OCI-LY7 (cell line): ENCODE measurements around the gene KRT81.

Experiments
- CTCF ChIP-seq: fragments of 200-600 bp; sonication (generic); conservative IDR thresholded peaks from 2 replicates; pipeline ENCODE4 v1.5.1; 2014; ENCODE audit warnings: mild to moderate bottlenecking, antibody characterized with exemption, low read length, moderate library complexity, mixed read lengths
- EZH2phosphoT487 ChIP-seq: fragments of 200-600 bp; sonication (generic); IDR thresholded peaks from 2 replicates; pipeline ENCODE4 v1.6.1; 2018; ENCODE audit warnings: low read depth, borderline replicate concordance, mild to moderate bottlenecking, mixed run types, antibody characterized with exemption, low read length, moderate library complexity, mixed read lengths

GRCh38 chr12:52319097-52319496 lies 27.8 kb upstream of the KRT81 start:
- no peak for TF ChIP-seq CTCF
- no peak for TF ChIP-seq EZH2phosphoT487
